ENCODE data around the gene ATG101. TPM values are rescaled to one million over a fixed set of nuclear protein-coding genes. Genes with fewer than 3 reads are reported as not detected.

The ATG101 gene
- total and polyA plus RNA-seq, 8 donors, result 13.6 to 31.7 (median 19.9) TPM

- peak; percentile 70 to 90 (median 80) for DNase-seq
- Histone ChIP-seq H3K27ac (peak overlapping the region; percentile 93 to 100 (median 98)), H3K27me3 (no peaks in the 10 kb centered on the region), H3K4me3 (peak overlapping the region; percentile 16 to 52 (median 40)), H3K36me3 (peaks cover 0 to 9% (median 0%) of the 10 kb centered on the region in 3 donors), H3K4me1 (peaks cover 13 to 27% (median 18%) of the 10 kb centered on the region in 3 donors), H3K9me3 (no peaks in the 10 kb centered on the region)
- peak; percentile 16 to 45 (median 32) for ATAC-seq
- TF ChIP-seq CTCF (IDR thresholded peaks at IDR 0.05), result no peak
- intact Hi-C loops (cut with DNase I), result no loop called here
- WGBS, 2 donors, result 10 to 12% methylated on average over 16 of the region's 16 CpGs
- no peak for FAIRE-seq
These were observed 19.5 kb upstream of the ATG101 start for GRCh38 chr12:52050116-52050757.

- ATAC-seq, result peak; percentile 66 to 89 (median 84)
- FAIRE-seq, result no peak
- intact Hi-C loops (cut with DNase I), result no loop called here
- Histone ChIP-seq H3K36me3 (peaks cover 0 to 10% (median 0%) of the 10 kb centered on the region in 3 donors), H3K4me1 (peaks cover 13 to 20% (median 18%) of the 10 kb centered on the region in 3 donors), H3K27ac (peak within 1 kb of the TSS; percentile 93 to 100 (median 98)), H3K27me3 (no peaks in the 10 kb centered on the region), H3K4me3 (peak within 1 kb of the TSS; percentile 16 to 52 (median 40)), H3K9me3 (no peaks in the 10 kb centered on the region)
- WGBS, 2 donors, result 0% methylated on average over 45 to 77 of the region's 77 CpGs
- no peak for TF ChIP-seq CTCF (IDR thresholded peaks at IDR 0.05)
- DNase-seq, result peak; percentile 95 to 99 (median 97)
These were observed 18.8 kb upstream of the ATG101 start, which contains the start of gene NR4A1 for GRCh38 chr12:52050758-52051541. Gene NR4A1 (plus strand): TSS chr12:52051442. CDS start chr12:52054329, 2,887 bp downstream.

- Histone ChIP-seq H3K36me3 (peaks cover 0 to 20% (median 4%) of the 10 kb centered on the region in 3 donors), H3K27me3 (no peaks in the 10 kb centered on the region), H3K4me1 (peaks cover 13 to 18% (median 15%) of the 10 kb centered on the region in 3 donors), H3K4me3 (peak overlapping the region in 2 of 4 donors; percentile 43 to 52), H3K9me3 (no peaks in the 10 kb centered on the region), H3K27ac (peak overlapping the region; percentile 28 to 98 (median 68))
- TF ChIP-seq CTCF (IDR thresholded peaks at IDR 0.05), result no peak
- intact Hi-C loops (cut with DNase I), result no loop called here
- no peak for FAIRE-seq
- 36 to 42% methylated on average over 7 of the region's 7 CpGs for WGBS, 2 donors
- peak; percentile 58 to 78 (median 70) for DNase-seq
- ATAC-seq, result peak; percentile 2 to 16 (median 10)
These were observed 17.2 kb upstream of the ATG101 start for GRCh38 chr12:52052468-52053186.

- no peak for FAIRE-seq
These were observed 16.1 kb upstream of the ATG101 start for GRCh38 chr12:52053536-52054209.

More at GRCh38 chr12:52053536-52054209, 16.1 kb upstream of the ATG101 start:
- intact Hi-C loops (cut with DNase I), result no loop called here
- WGBS, 2 donors, result 69 to 80% methylated on average over 9 of the region's 9 CpGs
- Histone ChIP-seq H3K4me3 (peak overlapping the region in 2 of 4 donors; percentile 43 to 52), H3K27ac (no peak overlapping the region), H3K27me3 (no peaks in the 10 kb centered on the region), H3K36me3 (peaks cover 0 to 30% (median 4%) of the 10 kb centered on the region in 3 donors), H3K9me3 (no peaks in the 10 kb centered on the region), H3K4me1 (peaks cover 13 to 18% (median 15%) of the 10 kb centered on the region in 3 donors)
- peak in 2 of 6 donors; percentile 55 to 70 for DNase-seq
- no peak for TF ChIP-seq CTCF (IDR thresholded peaks at IDR 0.05)
- ATAC-seq, result peak in 1 of 4 donors; percentile 0
